Panc1 (cell line): ENCODE data around the gene KMO.

ENCODE experiments used
- POLR2AphosphoS5 ChIP-seq: IDR thresholded peaks from 2 replicates; pipeline ENCODE4 v1.6.1; 2012; ENCODE audit warnings: mild to moderate bottlenecking, low read depth, low read length, moderate library complexity
- REST ChIP-seq, 2 experiments: IDR thresholded peaks; 2 replicates each; pipeline ENCODE4 v1.6.1; 2011 to 2012; ENCODE audit warnings: low read depth in 2 of 2, control low read depth in 1 of 2, low read length in 1 of 2, mild to moderate bottlenecking in 1 of 2, moderate library complexity in 1 of 2; ENCODE audit not compliant: insufficient read depth in 1 of 2
- TCF7L2 ChIP-seq: IDR thresholded peaks from 2 replicates; pipeline ENCODE4 v1.6.1; 2011; ENCODE audit warnings: mild to moderate bottlenecking, low read depth, low read length, inconsistent platforms
- TF ChIP-seq, protein P1 (sequence below): fragments of 450-650 bp; IDR thresholded peaks from 2 replicates; pipeline ENCODE4 v1.5.1; 2017; ENCODE audit warnings: mild to moderate bottlenecking

DNA sequence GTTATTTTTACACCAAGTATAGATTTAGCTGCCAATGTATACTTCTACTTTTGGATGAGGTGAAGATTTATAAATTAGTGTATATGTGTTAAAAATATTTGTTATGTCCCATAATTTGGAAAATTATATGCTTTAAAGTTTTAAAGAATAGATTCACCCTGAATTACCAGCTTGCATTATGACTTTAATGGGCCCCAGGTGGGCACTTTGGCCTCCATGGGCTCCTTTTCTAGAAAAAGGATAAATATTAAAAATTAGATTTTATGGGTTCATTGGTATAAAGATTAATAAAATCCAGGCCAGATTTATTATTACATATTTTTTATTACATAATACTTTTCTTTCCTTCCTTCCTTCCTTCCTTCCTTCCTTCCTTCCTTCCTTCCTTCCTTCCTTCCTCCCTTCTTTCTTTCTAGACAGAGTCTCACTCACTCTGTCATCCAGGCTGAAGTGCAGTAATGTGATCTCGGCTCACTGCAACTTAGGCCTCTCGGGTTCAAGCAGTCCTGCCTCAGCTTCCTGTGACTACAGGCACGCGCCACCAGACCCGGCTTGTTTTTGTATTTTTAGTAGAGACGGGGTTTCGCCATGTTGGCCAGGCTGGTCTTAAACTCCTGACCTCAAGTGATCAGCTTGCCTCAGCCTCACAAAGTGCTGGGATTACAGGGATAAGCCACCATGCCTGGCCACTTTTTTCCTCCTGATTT, 21.9 kb downstream of the KMO start:
- TF ChIP-seq, protein P1, sequence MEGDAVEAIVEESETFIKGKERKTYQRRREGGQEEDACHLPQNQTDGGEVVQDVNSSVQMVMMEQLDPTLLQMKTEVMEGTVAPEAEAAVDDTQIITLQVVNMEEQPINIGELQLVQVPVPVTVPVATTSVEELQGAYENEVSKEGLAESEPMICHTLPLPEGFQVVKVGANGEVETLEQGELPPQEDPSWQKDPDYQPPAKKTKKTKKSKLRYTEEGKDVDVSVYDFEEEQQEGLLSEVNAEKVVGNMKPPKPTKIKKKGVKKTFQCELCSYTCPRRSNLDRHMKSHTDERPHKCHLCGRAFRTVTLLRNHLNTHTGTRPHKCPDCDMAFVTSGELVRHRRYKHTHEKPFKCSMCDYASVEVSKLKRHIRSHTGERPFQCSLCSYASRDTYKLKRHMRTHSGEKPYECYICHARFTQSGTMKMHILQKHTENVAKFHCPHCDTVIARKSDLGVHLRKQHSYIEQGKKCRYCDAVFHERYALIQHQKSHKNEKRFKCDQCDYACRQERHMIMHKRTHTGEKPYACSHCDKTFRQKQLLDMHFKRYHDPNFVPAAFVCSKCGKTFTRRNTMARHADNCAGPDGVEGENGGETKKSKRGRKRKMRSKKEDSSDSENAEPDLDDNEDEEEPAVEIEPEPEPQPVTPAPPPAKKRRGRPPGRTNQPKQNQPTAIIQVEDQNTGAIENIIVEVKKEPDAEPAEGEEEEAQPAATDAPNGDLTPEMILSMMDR: no peak
- TF ChIP-seq REST (IDR thresholded peaks at IDR 0.05; ENCODE audit: insufficient read depth in 1 of 2, low read depth in 2 of 2, low read length in 1 of 2) (no peak), POLR2AphosphoS5 (no peak), TCF7L2 (no peak)
